ENCODE data around the gene GRK6.

The GRK6 gene

DNA sequence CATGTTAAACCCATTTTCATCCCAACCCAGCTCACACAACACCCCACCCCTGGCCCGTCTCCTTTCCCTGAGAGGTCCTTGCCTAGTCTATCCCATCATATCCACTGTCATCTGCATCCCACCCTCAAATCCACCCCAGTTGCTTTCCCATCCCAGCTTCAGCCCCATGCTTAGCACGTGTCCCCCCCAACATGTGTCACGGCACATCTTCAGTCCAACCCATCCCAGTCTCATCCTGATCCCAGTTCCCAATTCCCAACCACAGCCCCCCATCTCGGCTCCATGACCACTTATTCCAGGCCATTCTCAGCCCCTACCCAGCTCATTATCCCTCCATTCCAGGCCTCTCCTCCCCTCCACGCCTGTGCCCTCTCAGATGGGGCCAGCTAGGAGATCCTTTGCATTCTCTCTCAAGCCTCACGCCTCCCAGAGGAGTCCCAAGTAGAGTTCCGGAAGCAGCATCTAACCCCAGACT is 47.6 kb downstream of the GRK6 start:
- TF ChIP-seq, protein P1, sequence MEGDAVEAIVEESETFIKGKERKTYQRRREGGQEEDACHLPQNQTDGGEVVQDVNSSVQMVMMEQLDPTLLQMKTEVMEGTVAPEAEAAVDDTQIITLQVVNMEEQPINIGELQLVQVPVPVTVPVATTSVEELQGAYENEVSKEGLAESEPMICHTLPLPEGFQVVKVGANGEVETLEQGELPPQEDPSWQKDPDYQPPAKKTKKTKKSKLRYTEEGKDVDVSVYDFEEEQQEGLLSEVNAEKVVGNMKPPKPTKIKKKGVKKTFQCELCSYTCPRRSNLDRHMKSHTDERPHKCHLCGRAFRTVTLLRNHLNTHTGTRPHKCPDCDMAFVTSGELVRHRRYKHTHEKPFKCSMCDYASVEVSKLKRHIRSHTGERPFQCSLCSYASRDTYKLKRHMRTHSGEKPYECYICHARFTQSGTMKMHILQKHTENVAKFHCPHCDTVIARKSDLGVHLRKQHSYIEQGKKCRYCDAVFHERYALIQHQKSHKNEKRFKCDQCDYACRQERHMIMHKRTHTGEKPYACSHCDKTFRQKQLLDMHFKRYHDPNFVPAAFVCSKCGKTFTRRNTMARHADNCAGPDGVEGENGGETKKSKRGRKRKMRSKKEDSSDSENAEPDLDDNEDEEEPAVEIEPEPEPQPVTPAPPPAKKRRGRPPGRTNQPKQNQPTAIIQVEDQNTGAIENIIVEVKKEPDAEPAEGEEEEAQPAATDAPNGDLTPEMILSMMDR (IDR thresholded peaks at IDR 0.05; ENCODE audit: low read depth, low read length) = no peak
- Histone ChIP-seq H3K36me3 (peaks cover 36% of the 10 kb centered on the region), H3K4me1 (peaks cover 23% of the 10 kb centered on the region), H3K9me3 (no peaks in the 10 kb centered on the region), H3K27me3 (no peaks in the 10 kb centered on the region), H3K4me3 (ENCODE audit: low read depth, low read length) (no peak overlapping the region)
- no peak for DNase-seq

- no peaks in the 10 kb centered on the region for H3K9me3 ChIP-seq
- TF ChIP-seq, protein P1 (IDR thresholded peaks at IDR 0.05; ENCODE audit: low read depth, low read length) = no peak
- no peak for DNase-seq
- H3K4me3 ChIP-seq (ENCODE audit: low read depth, low read length) = no peak overlapping the region
- H3K27me3 ChIP-seq = no peaks in the 10 kb centered on the region
- peaks cover 26% of the 10 kb centered on the region for H3K36me3 ChIP-seq
- peaks cover 32% of the 10 kb centered on the region for H3K4me1 ChIP-seq
Observed at GRCh38 chr5:177474846-177475562, 48.5 kb downstream of the GRK6 start.

GRCh38 chr5:177475563-177476427 is 49.3 kb downstream of the GRK6 start:
- Histone ChIP-seq H3K9me3 (no peaks in the 10 kb centered on the region), H3K4me1 (peaks cover 30% of the 10 kb centered on the region), H3K4me3 (ENCODE audit: low read depth, low read length) (no peak overlapping the region), H3K36me3 (peaks cover 21% of the 10 kb centered on the region), H3K27me3 (no peaks in the 10 kb centered on the region)
- DNase-seq = no peak
- TF ChIP-seq, protein P1 (IDR thresholded peaks at IDR 0.05; ENCODE audit: low read depth, low read length) = no peak

DNA sequence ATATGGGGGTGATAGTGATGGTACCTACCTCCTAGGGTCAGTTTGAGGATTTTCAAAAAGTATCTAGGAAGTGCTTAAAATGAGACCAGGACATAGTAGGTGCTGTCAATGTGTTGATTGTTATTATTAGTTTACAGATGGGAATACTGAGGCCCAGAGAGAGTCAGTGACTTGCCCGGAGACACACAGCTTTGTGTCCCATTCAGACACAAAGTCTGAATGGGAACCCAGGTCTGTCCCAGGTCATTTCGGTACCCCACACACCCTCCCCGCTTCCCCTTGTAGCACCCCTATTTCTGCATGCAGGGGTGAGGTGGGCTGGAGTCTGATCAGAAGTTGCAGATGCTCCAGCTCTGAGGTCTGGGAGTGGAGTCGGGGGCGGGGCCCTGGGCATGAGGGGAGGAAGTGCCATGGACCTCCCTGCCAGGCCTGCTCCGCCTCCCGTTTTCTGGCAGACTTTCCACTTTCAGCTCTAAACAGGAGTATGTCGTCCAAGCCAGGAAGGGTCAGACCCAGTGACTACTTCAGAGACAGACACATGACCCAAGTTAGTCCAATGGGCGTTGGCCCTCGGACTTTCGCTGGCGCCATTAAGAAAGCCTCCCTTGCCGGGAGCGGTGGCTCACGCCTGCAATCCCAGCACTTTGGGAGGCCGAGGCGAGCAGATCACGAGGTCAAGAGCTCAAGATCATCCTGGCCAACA is 50.2 kb downstream of the GRK6 start:
- no peak overlapping the region for H3K4me3 ChIP-seq (ENCODE audit: low read depth, low read length)
- no peaks in the 10 kb centered on the region for H3K9me3 ChIP-seq
- DNase-seq = peak; percentile 59
- TF ChIP-seq, protein P1 (IDR thresholded peaks at IDR 0.05; ENCODE audit: low read depth, low read length) = no peak
- peaks cover 12% of the 10 kb centered on the region for H3K36me3 ChIP-seq
- H3K4me1 ChIP-seq = peaks cover 26% of the 10 kb centered on the region
- H3K27me3 ChIP-seq = no peaks in the 10 kb centered on the region

- TF ChIP-seq, protein P1 (IDR thresholded peaks at IDR 0.05; ENCODE audit: low read depth, low read length) = no peak
- Histone ChIP-seq H3K36me3 (0 out of 2 replicates have a peak, but pooled peaks cover under 1% of the 10 kb centered on the region), H3K9me3 (no peaks in the 10 kb centered on the region), H3K4me3 (ENCODE audit: low read depth, low read length) (no peak overlapping the region), H3K27me3 (no peaks in the 10 kb centered on the region), H3K4me1 (peaks cover 21% of the 10 kb centered on the region)
- peak; percentile 8 for DNase-seq
Observed at GRCh38 chr5:177477701-177478477, 51.4 kb downstream of the GRK6 start.
